GM12872 (cell line): ENCODE measurements around the gene SLC2A9.

Experiments used
- TF ChIP-seq, protein P1 (sequence below): IDR thresholded peaks from 3 replicates; pipeline ENCODE4 v1.5.1; 2011; ENCODE audit warnings: low read depth, mild to moderate bottlenecking, low read length, moderate library complexity; ENCODE audit not compliant: insufficient read depth

SLC2A9 gene

DNA sequence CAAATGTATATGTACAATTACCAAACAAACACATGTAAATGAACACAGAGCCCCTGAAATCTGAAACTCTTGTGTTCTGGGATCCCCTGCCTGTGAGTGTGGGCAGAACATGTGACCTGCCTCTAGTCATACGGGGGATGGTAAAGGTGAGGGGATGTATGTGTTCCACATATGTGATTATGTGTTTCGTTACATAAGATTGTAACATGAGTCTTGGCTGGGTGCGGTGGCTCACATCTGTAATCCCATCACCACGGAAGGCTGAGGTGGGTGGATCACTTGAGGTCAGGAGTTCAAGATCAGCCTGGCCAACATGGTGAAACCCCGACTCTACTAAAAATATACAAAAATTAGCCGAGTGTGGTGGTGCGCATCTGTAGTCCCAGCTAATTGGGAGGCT lies 37.1 kb upstream of the SLC2A9 start:
- TF ChIP-seq, protein P1, sequence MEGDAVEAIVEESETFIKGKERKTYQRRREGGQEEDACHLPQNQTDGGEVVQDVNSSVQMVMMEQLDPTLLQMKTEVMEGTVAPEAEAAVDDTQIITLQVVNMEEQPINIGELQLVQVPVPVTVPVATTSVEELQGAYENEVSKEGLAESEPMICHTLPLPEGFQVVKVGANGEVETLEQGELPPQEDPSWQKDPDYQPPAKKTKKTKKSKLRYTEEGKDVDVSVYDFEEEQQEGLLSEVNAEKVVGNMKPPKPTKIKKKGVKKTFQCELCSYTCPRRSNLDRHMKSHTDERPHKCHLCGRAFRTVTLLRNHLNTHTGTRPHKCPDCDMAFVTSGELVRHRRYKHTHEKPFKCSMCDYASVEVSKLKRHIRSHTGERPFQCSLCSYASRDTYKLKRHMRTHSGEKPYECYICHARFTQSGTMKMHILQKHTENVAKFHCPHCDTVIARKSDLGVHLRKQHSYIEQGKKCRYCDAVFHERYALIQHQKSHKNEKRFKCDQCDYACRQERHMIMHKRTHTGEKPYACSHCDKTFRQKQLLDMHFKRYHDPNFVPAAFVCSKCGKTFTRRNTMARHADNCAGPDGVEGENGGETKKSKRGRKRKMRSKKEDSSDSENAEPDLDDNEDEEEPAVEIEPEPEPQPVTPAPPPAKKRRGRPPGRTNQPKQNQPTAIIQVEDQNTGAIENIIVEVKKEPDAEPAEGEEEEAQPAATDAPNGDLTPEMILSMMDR = no peak

DNA sequence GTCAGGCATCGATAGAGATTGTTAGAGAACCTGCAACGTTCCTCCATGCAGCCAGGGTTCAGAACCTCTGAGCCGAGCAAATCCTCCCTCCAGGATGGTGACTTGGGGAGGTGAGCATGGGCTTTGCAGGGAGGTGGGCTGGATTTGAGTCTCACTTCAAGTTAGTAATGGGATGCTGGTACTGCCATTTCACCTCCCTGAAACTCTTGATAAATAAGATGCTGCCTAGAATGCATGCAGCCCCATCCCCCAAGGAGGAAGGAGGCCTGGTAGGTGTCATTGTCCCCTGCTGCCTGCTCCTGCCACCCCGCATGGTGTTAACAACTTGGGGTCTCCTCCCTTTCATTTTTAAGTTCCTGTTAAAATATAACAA lies 35.7 kb upstream of the SLC2A9 start:
- TF ChIP-seq, protein P1 = no peak

DNA sequence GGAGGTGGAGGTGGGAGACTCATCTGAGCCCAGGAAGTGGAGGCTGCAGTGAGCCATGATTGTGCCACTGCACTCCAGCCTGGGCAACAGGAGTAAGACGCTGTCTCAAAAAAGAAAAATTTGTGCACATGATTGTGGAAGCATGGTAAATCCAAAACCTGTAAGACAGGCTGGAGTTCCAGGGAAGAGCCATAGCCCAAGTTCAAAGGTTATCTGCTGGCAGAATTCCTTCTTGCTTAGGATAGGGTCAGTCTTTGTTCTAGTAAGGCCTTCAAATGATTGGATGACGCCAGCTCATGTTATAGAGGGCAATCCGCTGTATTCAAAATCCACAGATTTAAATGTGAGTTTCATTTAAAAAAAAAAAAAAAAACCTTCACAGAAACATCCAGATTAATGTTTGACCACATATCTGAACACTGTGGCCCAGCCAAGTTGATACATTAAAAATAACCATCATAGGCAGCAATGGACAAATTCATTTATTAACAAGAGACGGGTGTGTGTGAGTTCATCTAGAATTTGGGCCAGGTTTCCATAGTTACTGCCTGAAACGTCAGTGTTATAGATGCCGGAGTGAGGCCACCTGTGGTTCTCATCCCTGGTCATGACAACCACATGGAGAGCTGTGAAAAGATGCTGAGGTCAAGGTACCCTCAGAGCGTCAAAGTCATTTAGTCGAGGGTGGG lies 35.2 kb upstream of the SLC2A9 start:
- TF ChIP-seq, protein P1 = no peak

DNA sequence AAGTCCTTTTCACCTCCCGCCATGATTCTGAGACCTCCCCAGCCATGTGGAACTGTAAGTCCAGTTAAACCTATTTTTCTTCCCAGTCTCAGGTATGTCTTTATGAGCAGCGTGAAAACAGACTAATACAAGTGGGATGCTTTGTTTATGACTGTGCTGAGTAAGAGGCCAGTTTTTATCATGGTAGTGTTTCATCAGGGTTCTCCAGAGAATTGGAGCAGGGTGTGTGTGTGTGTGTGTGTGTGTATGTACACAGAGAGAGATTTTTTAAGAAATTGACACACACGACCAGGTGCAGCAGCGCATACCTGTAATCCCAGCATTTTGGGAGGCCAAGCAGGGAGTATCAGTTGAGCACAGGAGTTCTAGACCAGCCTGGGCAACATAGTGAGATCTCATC lies 34.6 kb upstream of the SLC2A9 start:
- TF ChIP-seq, protein P1 = no peak

DNA sequence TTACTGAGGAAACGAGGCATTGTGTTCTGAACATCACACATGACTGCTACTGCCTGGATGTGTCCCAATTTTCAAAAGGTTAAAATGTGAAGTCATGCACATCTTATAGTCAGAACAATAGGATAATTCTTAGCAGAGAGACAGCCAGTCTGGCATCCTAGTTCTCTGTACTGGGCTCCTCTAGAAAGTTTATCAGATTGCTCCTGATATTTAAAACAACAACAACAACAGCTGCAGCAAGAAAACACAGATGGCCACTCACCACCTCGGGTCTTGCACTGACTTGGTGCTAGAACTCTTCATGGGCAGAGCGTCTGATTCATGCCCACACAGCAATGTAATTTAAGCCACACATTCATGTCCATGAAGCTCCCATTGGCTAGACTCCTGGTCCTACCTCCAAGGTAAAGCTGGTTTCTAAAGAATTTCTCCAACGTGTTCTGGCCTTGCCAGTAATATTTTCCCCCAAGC lies 33.3 kb upstream of the SLC2A9 start:
- TF ChIP-seq, protein P1 = no peak

DNA sequence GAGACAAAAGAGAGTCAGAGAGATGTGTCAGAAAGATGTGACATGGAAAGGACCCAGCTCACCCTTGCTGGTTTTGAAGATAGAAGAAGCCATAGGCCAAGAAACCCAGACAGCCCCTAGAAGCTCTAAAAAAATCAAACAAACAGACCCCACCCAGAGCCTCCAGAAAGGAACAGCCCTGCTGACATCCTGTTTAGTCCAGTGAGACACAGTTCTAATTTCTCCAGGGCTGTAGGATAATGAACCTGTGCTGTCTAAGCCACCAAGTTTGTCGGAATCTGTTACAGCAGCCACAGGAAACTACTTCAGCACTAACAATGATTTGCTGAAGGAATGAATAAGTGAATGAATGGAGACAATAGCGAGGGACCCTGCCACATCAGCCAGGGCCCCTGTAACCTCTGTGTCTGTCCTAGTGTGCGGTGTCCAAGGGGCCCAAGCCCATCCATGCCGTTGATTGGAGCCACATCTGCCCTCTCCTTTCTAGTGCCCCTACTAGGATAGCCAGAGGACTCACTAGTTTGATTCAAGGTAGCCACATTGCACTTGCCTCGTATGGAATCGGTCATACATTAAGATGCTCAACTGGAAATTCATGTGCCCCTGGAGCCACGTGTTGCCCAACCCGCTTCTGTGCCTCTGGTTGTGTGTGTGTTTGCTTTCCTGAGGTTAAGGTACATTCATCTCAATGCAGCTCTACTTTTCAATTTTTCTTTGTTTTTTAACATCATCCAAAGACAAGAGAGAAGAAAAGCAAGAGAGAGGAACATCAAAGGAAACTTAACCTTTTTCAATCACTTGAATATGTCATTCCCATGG lies 32.5 kb upstream of the SLC2A9 start:
- TF ChIP-seq, protein P1 = no peak

DNA sequence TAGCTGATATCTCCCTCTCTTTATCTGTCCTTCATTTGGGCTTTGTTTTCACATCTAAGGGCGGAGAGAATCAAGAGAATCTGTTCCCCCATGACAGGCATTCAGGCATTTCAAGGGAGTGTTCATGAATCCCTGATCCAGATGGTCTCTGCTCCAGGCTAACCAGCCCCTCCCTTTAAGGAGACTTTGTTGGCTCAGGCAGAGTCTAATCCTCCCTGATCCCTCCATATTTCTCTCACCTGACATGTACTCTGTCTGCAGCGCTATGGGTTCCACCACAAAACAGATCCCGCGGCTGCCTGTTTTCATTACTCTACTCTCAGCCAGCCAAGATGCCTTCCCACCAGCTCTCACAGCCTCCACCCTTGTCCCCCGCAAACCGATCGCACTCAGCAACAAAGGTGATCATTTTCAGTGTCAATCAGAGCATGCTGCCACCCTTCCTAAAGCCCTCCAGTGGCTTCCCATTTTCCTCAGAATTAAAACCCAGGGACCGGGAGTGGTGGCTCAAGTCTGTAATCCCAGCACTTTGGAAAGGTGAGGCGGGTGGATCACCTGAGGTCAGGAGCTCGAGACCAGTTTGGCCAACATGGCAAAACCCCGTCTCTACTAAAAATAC lies 30.3 kb upstream of the SLC2A9 start:
- TF ChIP-seq, protein P1 = no peak
